HG03280 (cell line): ENCODE measurements around the gene NLN.
"Not testable (repeated sequence)": the region's sequence is repeated elsewhere in the genome, so short reads cannot be mapped to it uniquely, and the experiment has no call there.

ENCODE experiments used
- ATAC-seq: cut with Tn5 transposase; IDR thresholded peaks from one replicate; pipeline ENCODE4 v1.9.1; 2021; ENCODE audit warnings: mild to moderate bottlenecking, moderate library complexity; ENCODE audit not compliant: unreplicated experiment

NLN gene

GRCh38 chr5:65828022-65828896 is 106.3 kb downstream of the NLN start:
- no peak for ATAC-seq

- no peak for ATAC-seq
Observed at GRCh38 chr5:65830856-65831255, 108.9 kb downstream of the NLN start.

GRCh38 chr5:65831276-65831675 is 109.3 kb downstream of the NLN start:
- no peak for ATAC-seq

- no peak for ATAC-seq
Observed at GRCh38 chr5:65832152-65832551, 110.1 kb downstream of the NLN start.

GRCh38 chr5:65832603-65833228 is 110.7 kb downstream of the NLN start:
- no peak for ATAC-seq

GRCh38 chr5:65833780-65834179 is 111.8 kb downstream of the NLN start:
- ATAC-seq: no peak

GRCh38 chr5:65834306-65834705 is 112.3 kb downstream of the NLN start:
- no peak for ATAC-seq

GRCh38 chr5:65835191-65835590 is 113.2 kb downstream of the NLN start:
- no peak for ATAC-seq

- ATAC-seq: no peak
Observed at GRCh38 chr5:65837139-65837538, 115.1 kb downstream of the NLN start.

GRCh38 chr5:65839170-65839569 is 117.2 kb downstream of the NLN start:
- ATAC-seq: not testable (repeated sequence)

GRCh38 chr5:65840071-65840470 is 118.1 kb downstream of the NLN start:
- ATAC-seq: no peak

- ATAC-seq: not testable (repeated sequence)
Observed at GRCh38 chr5:65844763-65845162, 122.8 kb downstream of the NLN start.

- ATAC-seq: no peak
Observed at GRCh38 chr5:65846101-65846500, 124.1 kb downstream of the NLN start.

GRCh38 chr5:65847019-65847418 is 125.0 kb downstream of the NLN start:
- not testable (repeated sequence) for ATAC-seq

- not testable (repeated sequence) for ATAC-seq
Observed at GRCh38 chr5:65849918-65850317, 127.9 kb downstream of the NLN start.

GRCh38 chr5:65854925-65855324 is 132.9 kb downstream of the NLN start:
- no peak for ATAC-seq

- ATAC-seq: no peak
Observed at GRCh38 chr5:65855766-65856315, 133.8 kb downstream of the NLN start.

- no peak for ATAC-seq
Observed at GRCh38 chr5:65856520-65856919, 134.5 kb downstream of the NLN start.

- ATAC-seq: no peak
Observed at GRCh38 chr5:65858316-65858715, 136.3 kb downstream of the NLN start.

GRCh38 chr5:65861830-65862241 is 139.8 kb downstream of the NLN start:
- ATAC-seq: no peak

- ATAC-seq: no peak
Observed at GRCh38 chr5:65862384-65862783, 140.4 kb downstream of the NLN start.

- no peak for ATAC-seq
Observed at GRCh38 chr5:65863747-65864146, 141.7 kb downstream of the NLN start.
